Fibroblast of peridontal ligament (primary cell): ENCODE data around the gene LACTB.

ENCODE experiments used
- DNase-seq: peaks from one replicate; pipeline ENCODE4 v3.0.0-alpha.2; 2010; ENCODE audit errors: extremely low read depth

LACTB gene

GRCh38 chr15:63126726-63127125, 5.1 kb downstream of the LACTB start:
- DNase-seq: no peak

- peak; percentile 53 for DNase-seq
Observed at GRCh38 chr15:63133786-63134185, 12.1 kb downstream of the LACTB start.

- DNase-seq: no peak
Observed at GRCh38 chr15:63134245-63134985, 12.8 kb downstream of the LACTB start.

- peak; percentile 65 for DNase-seq
Observed at GRCh38 chr15:63135281-63135680, 13.6 kb downstream of the LACTB start.

GRCh38 chr15:63135804-63136203, 14.1 kb downstream of the LACTB start:
- peak; percentile 88 for DNase-seq

GRCh38 chr15:63136742-63137141, 15.1 kb downstream of the LACTB start:
- DNase-seq: no peak

GRCh38 chr15:63140936-63141335, 19.3 kb downstream of the LACTB start:
- DNase-seq: no peak

- no peak for DNase-seq
Observed at GRCh38 chr15:63145426-63145825, 23.8 kb downstream of the LACTB start.

GRCh38 chr15:63146684-63147083, 25.0 kb downstream of the LACTB start:
- DNase-seq: peak; percentile 50

GRCh38 chr15:63151665-63152064, 30.0 kb downstream of the LACTB start:
- no peak for DNase-seq

- no peak for DNase-seq
Observed at GRCh38 chr15:63155486-63155885, 33.8 kb downstream of the LACTB start.

GRCh38 chr15:63156086-63156710, 34.5 kb downstream of the LACTB start:
- peak; percentile 58 for DNase-seq

GRCh38 chr15:63156755-63157117, 35.1 kb downstream of the LACTB start:
- peak; percentile 61 for DNase-seq

GRCh38 chr15:63157118-63157843, 35.6 kb downstream of the LACTB start, which contains the start of gene RPS27L:
Gene RPS27L, minus strand, starts transcription at chr15:63157477. Its CDS starts 72 bp downstream, at chr15:63157405.
- DNase-seq: peak; percentile 94

GRCh38 chr15:63157891-63158431, 36.3 kb downstream of the LACTB start:
- peak; percentile 85 for DNase-seq

- no peak for DNase-seq
Observed at GRCh38 chr15:63160638-63161037, 39.0 kb downstream of the LACTB start.

- no peak for DNase-seq
Observed at GRCh38 chr15:63163217-63163616, 41.6 kb downstream of the LACTB start.

- DNase-seq: no peak
Observed at GRCh38 chr15:63165166-63165859, 43.7 kb downstream of the LACTB start.

GRCh38 chr15:63166219-63166618, 44.6 kb downstream of the LACTB start:
- DNase-seq: peak; percentile 37

GRCh38 chr15:63169788-63170187, 48.1 kb downstream of the LACTB start:
- no peak for DNase-seq

- DNase-seq: no peak
Observed at GRCh38 chr15:63172376-63172775, 50.7 kb downstream of the LACTB start.
